GM19328 (cell line): ENCODE measurements around the gene DGKB.

Experiments used
- ATAC-seq: cut with Tn5 transposase; IDR thresholded peaks from one replicate; pipeline ENCODE4 v1.9.1; 2021; ENCODE audit warnings: mild to moderate bottlenecking, moderate library complexity; ENCODE audit not compliant: unreplicated experiment

The DGKB gene

GRCh38 chr7:14902589-14903067 lies at the start of gene DGKB:
Gene DGKB (minus strand): TSS chr7:14902751.
- ATAC-seq = no peak

- no peak for ATAC-seq
Observed at GRCh38 chr7:14950013-14950412, 47.5 kb upstream of the DGKB start.

DNA sequence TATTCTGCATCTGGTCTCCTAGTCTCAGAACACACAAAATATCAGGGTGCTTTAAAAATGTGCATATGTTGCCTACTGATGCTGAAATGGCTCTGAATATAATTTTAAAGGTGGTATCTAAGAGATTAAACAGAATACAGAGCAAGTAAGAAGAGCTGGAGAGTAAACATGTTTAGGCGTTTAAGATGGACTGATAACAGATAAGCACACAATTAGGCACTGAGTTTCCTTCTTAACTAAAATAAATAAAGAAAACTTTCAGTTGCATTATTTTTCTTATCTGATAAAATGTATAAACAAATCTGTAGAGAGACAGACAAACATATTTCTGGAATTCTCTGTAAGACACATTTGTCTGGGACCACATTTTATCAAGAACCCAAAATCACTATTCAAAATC lies 35.6 kb upstream of the DGKB start:
- ATAC-seq = no peak

DNA sequence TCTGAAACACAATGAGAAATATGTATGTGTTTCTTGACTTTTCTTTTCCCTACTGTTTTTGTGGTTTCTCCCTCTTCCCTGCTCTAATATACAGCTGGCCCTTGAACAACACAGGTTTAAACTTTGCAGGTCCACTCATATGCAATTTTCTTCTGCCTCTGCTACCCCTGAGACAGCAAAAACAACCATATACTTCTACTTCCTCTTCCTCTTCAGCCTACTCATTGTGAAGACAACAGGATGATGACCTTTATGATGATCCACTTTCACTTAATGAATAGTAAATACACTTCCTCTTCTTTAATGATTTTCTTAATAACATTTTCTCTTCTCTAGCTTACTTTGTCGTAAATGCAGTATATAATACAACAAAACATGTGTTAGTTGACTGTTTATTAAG lies 35.0 kb upstream of the DGKB start:
- ATAC-seq = no peak

DNA sequence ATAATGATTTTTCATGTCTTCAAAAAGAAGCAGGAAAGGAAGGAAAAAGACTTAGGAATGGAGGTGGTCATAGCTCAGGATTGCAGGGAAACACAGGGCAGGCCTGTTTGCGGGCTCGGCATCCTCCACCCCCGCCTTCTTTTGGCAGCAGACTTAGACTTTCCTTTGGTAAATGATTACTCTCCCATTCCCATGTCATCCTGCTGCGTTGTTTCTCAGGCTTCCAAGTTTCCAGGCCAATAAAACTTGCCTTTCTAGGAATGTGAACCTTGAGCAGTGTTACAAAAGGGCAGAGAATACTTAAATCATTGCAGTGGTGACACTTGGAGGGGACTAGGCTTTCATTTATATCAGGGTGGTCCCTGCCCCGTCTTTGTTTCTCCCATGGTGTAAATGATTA lies 34.0 kb upstream of the DGKB start:
- ATAC-seq = no peak

- ATAC-seq = no peak
Observed at GRCh38 chr7:14934839-14935238, 32.3 kb upstream of the DGKB start.

- ATAC-seq = no peak
Observed at GRCh38 chr7:14931511-14932215, 29.1 kb upstream of the DGKB start.

- no peak for ATAC-seq
Observed at GRCh38 chr7:14924398-14924797, 21.8 kb upstream of the DGKB start.

GRCh38 chr7:14911077-14911476 lies 8.5 kb upstream of the DGKB start:
- ATAC-seq = no peak

DNA sequence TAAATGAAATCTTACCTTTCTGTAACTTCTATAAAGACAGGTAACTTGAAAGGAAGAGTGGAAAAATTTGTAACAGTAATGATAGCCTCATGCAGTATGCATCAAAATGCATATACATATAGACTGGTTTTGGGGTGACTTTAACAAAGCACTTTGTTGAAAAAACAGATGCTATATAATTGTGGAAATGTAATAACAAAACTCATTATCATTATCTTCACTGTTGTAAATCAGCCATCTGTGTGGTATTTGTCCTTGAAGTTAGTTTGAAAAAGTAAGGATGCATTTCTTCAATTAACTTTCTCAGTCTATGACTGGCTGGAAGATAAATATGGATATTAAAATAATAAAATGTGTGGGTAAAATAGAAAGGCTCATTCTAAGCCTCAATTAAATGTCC lies 6.1 kb upstream of the DGKB start:
- ATAC-seq = no peak

GRCh38 chr7:14905764-14906163 lies 3.2 kb upstream of the DGKB start:
- ATAC-seq = no peak

DNA sequence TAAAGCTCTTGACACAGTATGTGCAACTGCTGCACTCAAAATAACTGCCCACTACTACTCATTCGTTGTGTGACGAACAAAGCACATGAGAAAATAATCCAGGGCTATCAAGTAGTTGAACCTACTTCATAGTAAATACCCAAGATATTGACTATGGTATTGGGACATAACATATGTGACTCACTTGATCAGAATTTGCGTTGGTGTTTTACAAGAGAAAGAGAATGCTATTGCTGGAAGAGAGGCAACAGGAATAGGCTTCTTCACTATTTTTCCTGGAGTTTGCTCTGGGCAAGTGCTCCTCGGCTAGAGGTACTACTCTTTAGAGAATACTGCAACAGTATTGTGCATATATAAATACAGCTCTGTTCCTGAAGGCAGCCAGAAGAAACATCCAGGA lies 2.5 kb downstream of the DGKB start:
- ATAC-seq = no peak

DNA sequence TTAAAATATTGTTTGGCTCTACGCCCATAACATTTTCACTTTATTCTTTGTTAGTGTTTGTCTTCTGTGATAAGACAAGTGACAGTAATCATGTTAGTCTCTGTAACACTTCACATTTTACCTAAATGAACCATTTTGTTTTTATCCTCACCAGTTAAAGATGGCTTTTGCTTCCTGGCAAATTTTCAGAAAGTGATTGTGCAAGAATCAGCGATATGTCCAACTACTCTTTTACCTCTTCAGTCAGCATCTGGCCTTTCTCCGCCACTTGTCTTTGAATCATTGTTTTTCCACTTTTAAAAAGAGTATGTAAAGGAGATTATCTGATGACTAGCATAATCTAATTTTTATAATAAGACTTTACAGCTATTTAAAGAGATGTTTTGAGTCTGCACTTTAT lies 3.5 kb downstream of the DGKB start:
- ATAC-seq = no peak

- no peak for ATAC-seq
Observed at GRCh38 chr7:14896461-14896860, 6.1 kb downstream of the DGKB start.

GRCh38 chr7:14894826-14895225 lies 7.7 kb downstream of the DGKB start:
- no peak for ATAC-seq

GRCh38 chr7:14892961-14893360 lies 9.6 kb downstream of the DGKB start:
- ATAC-seq = no peak

GRCh38 chr7:14891289-14891688 lies 11.3 kb downstream of the DGKB start:
- ATAC-seq = no peak

DNA sequence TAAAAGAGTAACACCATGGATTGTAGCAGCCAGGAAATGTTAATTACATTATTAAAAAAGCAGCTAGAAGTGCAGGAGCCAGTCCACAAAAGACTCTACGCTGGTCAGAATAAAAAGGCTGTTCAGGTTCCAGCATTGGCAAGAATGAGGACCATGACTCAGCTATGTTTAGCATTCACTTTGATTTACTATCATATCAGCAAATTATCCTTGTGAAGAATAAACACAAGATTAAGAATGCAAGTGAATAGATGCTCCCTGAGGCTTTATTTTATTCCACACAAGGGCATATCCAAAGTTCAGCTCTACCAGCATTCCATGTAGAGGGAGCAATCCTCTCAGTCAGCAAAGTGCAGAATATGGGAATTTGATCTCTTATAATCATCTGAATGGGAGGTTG lies 13.6 kb downstream of the DGKB start:
- no peak for ATAC-seq

DNA sequence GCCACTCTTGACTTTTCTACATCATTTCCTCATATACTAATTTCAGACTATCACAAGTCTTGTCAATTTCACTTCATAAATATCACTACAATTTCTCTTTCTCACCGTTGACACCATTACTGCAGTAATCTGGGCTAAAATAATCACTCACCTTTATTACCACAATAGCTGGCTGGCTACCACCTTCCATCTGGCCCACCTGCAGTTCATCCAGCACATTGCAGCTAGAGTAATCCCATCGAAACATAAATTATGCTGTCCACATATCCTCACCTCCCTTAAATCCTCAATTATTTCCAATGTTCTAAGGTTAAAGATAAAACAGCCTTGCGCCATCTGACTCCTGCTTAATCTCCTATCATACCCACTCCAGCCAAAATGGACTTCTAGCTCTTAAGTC lies 16.0 kb downstream of the DGKB start:
- ATAC-seq = no peak

- no peak for ATAC-seq
Observed at GRCh38 chr7:14875941-14876587, 26.5 kb downstream of the DGKB start.

- ATAC-seq = no peak
Observed at GRCh38 chr7:14871880-14872279, 30.7 kb downstream of the DGKB start.

GRCh38 chr7:14870394-14870793 lies 32.2 kb downstream of the DGKB start:
- no peak for ATAC-seq

GRCh38 chr7:14868937-14869336 lies 33.6 kb downstream of the DGKB start:
- ATAC-seq = no peak
